ENCODE data around the gene UBXN10.

GRCh38 chr1:20184997-20185833 lies 681 bp upstream of the UBXN10 start:
- no peak for TF ChIP-seq CTCF (IDR thresholded peaks at IDR 0.05)
- no peak for TF ChIP-seq POLR2A (IDR thresholded peaks at IDR 0.05)
